GM12864 (cell line): ENCODE results near the gene NOS1.
"Not testable (repeated sequence)": the region's sequence is repeated elsewhere in the genome, so short reads cannot be mapped to it uniquely, and the experiment has no call there.

Experiments
- DNase-seq: peaks from one replicate; pipeline ENCODE4 v3.0.0-alpha.2; 2011; ENCODE audit warnings: low read depth
- H3K4me3 ChIP-seq: 2 replicates; pipeline ENCODE4 v1.5.1; 2011; ENCODE audit warnings: mild to moderate bottlenecking, low read depth, low read length, control low read depth
- CTCF ChIP-seq: IDR thresholded peaks from 2 replicates; pipeline ENCODE4 v1.5.1; 2011; ENCODE audit warnings: low read depth, mild to moderate bottlenecking, moderate library complexity, low read length, control low read depth, inconsistent platforms; ENCODE audit errors: missing control alignments

The NOS1 gene

GRCh38 chr12:117182866-117183265 lies 178.6 kb downstream of the NOS1 start:
- no peak for TF ChIP-seq CTCF
- no peak overlapping the region for H3K4me3 ChIP-seq
- no peak for DNase-seq

GRCh38 chr12:117181468-117181843 lies 180.0 kb downstream of the NOS1 start:
- H3K4me3 ChIP-seq, DNase-seq: not testable (repeated sequence)

DNA sequence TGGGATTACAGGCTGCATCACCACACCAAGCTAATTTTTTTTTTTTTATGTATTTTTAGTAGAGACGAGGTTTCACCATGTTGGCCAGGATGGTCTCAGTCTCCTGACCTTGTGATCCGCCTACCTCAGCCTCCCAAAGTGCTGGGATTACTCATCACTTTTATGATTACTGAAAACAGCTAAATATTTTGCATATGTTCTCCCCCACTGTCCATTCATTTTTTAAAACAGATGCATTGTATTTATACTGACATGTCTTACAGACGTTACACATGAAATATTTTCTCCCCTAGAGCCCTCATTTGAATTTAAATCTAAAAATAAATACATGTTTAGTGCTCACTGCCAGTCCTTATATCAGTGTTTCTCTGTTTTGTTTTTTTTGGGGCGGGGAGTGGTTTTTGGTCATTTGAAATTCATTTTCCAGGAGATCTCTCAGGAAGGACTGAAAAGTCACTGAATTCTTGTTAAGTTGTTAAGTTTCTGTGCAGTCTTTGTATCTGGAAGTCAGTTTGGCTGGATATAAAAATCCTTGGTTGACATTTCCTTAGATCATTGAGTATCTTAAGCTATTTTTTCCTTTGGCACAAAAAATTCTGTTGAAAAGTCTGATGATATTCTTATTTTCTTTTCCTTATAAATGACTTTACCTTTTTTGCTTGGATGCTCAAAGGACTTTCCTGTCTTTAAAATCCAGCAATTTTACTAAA lies 180.5 kb downstream of the NOS1 start:
- DNase-seq: no peak
- no peak for TF ChIP-seq CTCF
- no peak overlapping the region for H3K4me3 ChIP-seq

GRCh38 chr12:117178745-117179144 lies 182.7 kb downstream of the NOS1 start:
- no peak for DNase-seq
- TF ChIP-seq CTCF: no peak
- no peak overlapping the region for H3K4me3 ChIP-seq

- DNase-seq: no peak
- no peak overlapping the region for H3K4me3 ChIP-seq
- TF ChIP-seq CTCF: no peak
These were observed 183.1 kb downstream of the NOS1 start for GRCh38 chr12:117178301-117178700.

DNA sequence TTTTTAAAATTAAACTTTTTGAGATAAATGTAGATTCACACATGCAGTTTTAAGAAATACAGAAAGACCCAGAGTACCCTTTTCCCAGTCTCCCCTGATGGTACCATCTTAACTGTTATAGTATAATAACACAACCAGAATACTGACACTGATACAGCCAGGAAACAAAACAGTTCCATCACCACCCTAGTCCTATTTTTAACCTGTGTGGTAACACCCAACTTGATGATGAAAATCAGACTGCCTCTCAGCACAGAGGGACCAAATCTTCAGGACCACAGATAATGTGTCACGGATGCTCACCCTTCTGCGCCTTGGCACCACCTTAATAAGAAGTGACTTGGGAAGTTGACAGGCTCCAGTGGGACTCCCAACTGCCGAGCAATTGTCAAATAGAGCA lies 189.3 kb downstream of the NOS1 start:
- DNase-seq: no peak
- no peak overlapping the region for H3K4me3 ChIP-seq
- TF ChIP-seq CTCF: no peak

GRCh38 chr12:117171499-117172162 lies 189.8 kb downstream of the NOS1 start:
- TF ChIP-seq CTCF: no peak
- DNase-seq: no peak
- no peak overlapping the region for H3K4me3 ChIP-seq
